RPMI7951 (cell line): ENCODE results near the gene LRFN5. TPM values are rescaled to one million over a fixed set of nuclear protein-coding genes. Genes with fewer than 3 reads are reported as not detected.

Source experiments
- DNase-seq: peaks from one replicate; pipeline ENCODE4 v3.0.0-alpha.2; 2012; ENCODE audit warnings: low read depth
- total RNA-seq: library from RNA; depleted of rRNA; stranded (reverse); fragments of >200 nt; shearing (Covaris generic); gene quantifications from 2 replicates; pipeline ENCODE4 v1.2.3, GENCODE V29; 2014

Gene LRFN5
- total RNA-seq, 1 experiment from 2014 or later, result 0.12 TPM

- DNase-seq, result no peak
These were observed 167.0 kb downstream of the LRFN5 start for GRCh38 chr14:41773536-41774279.

DNA sequence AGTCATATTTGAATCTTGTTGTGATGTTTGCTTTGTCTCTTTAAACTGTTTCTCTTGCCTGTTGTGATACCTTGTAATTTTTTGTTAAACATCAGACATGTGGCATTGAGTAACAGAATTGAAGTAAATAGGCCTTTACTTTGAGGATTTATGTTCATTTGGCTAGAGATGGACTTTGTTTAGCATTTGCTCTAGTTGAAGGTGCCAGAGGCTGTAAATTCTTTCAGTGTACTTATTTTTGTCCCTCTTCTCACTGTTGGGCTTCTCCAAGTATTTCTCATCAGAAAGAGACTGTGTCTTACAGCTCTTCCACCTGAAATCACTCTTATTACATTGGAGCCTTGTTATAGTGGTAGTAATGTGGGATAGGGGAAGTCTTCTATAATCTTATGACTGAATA is 175.8 kb downstream of the LRFN5 start:
- no peak for DNase-seq

- no peak for DNase-seq
These were observed 176.7 kb downstream of the LRFN5 start for GRCh38 chr14:41783403-41783802.

- no peak for DNase-seq
These were observed 179.0 kb downstream of the LRFN5 start for GRCh38 chr14:41785696-41786095.

DNA sequence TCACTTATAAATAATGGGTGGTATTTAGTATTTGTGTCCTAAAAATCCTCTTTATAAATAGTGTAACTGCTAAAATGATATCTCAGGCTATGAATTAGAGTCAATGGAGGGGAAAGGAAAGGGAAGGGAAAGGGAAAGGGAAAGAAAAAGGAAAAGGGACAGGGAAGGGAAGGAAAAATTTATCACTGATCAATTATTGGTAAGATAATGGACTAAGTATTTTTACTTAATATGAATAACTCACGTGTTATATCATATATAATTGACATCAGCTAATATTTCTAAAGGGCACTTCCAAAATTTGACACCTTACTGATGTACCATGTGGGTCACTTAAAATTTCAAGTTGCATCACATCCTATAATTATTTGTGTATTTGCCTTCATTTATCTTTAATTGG is 193.1 kb downstream of the LRFN5 start:
- no peak for DNase-seq

DNA sequence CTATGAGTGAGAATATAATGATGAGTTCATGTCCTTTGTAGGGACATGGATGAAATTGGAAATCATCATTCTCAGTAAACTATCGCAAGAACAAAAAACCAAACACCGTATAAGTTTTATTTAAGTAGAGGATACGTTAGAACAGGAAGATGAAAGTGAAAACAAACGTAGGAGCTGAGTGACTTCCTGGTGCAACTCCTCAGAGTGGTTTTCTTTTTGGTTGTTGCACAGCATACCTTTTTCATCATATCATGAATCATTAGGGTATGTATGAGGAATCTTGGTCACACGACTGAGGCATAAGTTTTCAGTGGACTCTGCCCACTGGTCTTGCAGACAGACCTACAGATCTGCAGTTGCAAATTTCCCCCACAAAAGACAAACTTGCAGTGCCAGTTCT is 199.0 kb downstream of the LRFN5 start:
- no peak for DNase-seq

- no peak for DNase-seq
These were observed 199.8 kb downstream of the LRFN5 start for GRCh38 chr14:41806366-41806975.

DNA sequence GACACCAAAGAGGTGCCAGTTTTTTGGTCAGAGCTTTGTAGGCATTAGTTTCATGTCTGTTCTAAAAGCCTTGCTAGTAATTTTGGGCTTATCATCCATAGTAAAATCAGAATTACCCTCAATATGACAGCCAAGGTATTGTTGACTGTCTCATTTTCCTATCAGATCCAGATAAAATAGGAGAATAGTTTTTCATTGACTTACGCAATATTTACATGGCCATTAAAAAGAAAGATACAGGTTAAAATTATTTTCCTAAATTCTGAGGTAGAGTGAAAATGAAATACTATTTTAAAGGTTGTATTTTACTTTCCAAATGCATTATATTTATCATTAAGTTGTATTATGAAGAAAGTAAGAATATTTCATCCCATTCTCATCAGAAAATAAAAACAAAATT is 203.7 kb downstream of the LRFN5 start:
- DNase-seq, result no peak

GRCh38 chr14:41817626-41818025 is 210.9 kb downstream of the LRFN5 start:
- no peak for DNase-seq

DNA sequence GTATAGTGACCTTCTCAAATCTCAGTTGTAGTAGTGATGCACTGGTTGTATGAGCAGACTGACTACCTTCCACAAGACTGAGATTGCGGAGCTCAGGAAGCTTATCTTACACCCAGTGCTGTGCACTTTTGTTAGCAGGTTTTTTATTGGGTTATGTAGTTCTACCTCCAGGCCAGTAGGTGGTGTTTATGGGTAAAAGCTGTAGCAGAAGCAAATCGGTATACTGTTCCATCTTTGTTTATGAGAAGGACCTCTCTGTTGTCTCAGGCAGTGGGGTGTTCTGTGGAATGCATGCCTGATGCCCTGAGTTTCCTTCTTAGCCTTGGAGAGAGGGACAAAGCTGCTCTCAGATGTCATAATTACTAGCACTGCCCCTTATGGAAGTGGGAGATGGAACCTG is 217.8 kb downstream of the LRFN5 start:
- DNase-seq, result no peak

DNA sequence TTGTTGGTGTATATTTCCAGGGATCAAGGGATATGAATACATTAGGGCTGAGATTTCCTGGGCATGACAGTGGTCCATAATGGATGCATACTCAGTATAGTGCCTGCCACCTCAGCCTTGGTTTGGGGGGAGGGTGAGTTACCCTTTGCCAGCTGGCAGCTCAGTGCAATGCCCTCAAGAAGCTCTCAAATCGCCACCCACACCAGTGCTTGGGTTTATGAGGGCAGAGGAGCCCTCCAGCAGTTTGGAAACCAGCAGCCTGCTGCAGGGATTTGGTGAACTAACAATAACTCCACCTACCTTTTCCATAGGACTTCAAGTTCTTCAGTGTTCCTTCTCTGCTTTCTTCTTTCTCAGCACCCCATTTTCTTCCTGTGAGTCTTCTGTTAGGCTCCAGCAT is 218.9 kb downstream of the LRFN5 start:
- no peak for DNase-seq

- DNase-seq, result no peak
These were observed 224.2 kb downstream of the LRFN5 start for GRCh38 chr14:41830714-41831406.

DNA sequence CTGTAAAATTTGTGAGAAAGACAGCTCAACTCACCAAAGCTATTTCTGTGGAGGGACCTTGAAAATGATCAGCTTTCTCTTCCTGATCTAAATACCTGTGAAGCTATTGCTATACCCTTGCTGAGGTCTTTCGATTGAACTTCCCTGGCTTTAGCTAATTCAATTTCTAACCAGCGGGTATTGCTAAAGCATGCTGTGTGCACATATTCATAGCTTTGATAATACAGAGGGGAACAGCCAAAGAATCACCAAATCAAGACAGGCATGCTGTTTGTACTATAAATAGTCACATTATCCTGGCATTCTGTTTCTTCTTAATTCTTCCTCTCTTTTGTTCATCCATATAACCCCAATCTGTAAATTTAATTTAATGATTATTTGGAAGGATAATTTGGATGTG is 233.0 kb downstream of the LRFN5 start:
- no peak for DNase-seq

GRCh38 chr14:41859336-41859735 is 252.7 kb downstream of the LRFN5 start:
- DNase-seq, result no peak

DNA sequence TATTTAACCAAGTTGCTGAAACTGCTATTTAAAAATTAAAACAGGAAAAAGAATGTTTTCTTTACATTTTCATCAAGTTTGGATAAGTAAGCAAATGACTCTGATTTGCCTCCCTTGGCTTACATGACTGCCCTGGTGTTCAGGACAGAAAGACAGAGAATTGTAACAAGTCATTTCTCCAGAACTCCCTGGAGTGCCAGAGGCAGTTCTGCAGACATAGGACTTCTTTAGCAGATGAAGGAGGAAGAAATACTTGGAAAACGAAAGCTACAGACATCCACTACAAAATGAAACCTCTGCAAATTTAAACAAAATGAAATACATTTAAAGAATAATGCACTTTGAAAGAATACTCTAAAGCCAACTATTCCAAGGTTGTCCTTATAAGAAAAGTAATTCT is 253.9 kb downstream of the LRFN5 start:
- DNase-seq, result no peak

- no peak for DNase-seq
These were observed 259.2 kb downstream of the LRFN5 start for GRCh38 chr14:41865894-41866293.

DNA sequence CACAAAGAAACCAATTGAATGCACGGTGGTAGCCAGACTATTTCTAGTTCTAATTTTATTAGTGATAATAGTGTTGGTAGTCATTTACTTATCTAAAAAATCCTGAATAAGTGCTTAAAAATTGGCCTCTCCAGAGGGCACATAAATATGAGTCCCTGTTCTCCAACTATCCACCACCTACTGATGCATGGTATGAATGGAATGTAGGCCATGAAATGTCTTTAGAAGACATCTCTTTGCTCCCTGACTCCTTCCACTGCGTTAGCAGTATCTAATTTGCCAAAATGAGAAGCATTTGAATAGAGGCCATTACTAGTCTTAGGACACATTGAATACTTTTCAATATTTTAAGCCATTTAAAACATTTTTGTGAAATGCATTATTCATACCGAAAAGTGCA is 261.7 kb downstream of the LRFN5 start:
- DNase-seq, result no peak

- DNase-seq, result no peak
These were observed 266.4 kb downstream of the LRFN5 start for GRCh38 chr14:41872931-41873685.

GRCh38 chr14:41873686-41874317 is 267.1 kb downstream of the LRFN5 start:
- no peak for DNase-seq

DNA sequence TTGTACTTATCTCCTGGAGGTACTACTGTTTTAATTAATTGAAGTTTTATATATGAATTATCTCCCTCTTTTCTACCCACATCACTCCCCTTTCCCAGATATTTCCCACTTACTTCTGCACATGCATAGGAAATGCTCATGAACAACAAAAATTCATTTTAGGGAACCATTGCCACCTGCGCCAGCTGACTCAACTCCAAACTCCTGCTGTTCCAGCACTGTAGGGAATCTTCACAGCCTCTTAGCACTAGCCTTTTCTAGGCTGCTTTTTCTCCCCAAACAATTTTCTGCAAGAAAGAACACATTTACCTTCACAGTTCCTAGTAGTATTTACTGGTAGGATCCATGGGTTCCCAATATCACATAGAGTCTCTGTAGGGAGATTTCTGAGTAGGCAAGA is 268.4 kb downstream of the LRFN5 start:
- DNase-seq, result no peak

GRCh38 chr14:41878321-41878720 is 271.6 kb downstream of the LRFN5 start:
- DNase-seq, result no peak

- no peak for DNase-seq
These were observed 284.9 kb downstream of the LRFN5 start for GRCh38 chr14:41891624-41892023.
